Measurements from ENCODE around the gene ME3.

GRCh38 chr11:86537541-86538222 lies 134.7 kb downstream of the ME3 start:
- TF ChIP-seq CTCF (IDR thresholded peaks at IDR 0.05) = peak; percentile 23
- no peak for TF ChIP-seq TCF7L2 (IDR thresholded peaks at IDR 0.05; ENCODE audit: low read depth, low read length)
- TF ChIP-seq POLR2AphosphoS5 (IDR thresholded peaks at IDR 0.05; ENCODE audit: low read depth, low read length) = no peak
- no peak for TF ChIP-seq SIN3A (IDR thresholded peaks at IDR 0.05; ENCODE audit: borderline replicate concordance, insufficient read depth, low read depth, low read length)
- TF ChIP-seq, protein P1, sequence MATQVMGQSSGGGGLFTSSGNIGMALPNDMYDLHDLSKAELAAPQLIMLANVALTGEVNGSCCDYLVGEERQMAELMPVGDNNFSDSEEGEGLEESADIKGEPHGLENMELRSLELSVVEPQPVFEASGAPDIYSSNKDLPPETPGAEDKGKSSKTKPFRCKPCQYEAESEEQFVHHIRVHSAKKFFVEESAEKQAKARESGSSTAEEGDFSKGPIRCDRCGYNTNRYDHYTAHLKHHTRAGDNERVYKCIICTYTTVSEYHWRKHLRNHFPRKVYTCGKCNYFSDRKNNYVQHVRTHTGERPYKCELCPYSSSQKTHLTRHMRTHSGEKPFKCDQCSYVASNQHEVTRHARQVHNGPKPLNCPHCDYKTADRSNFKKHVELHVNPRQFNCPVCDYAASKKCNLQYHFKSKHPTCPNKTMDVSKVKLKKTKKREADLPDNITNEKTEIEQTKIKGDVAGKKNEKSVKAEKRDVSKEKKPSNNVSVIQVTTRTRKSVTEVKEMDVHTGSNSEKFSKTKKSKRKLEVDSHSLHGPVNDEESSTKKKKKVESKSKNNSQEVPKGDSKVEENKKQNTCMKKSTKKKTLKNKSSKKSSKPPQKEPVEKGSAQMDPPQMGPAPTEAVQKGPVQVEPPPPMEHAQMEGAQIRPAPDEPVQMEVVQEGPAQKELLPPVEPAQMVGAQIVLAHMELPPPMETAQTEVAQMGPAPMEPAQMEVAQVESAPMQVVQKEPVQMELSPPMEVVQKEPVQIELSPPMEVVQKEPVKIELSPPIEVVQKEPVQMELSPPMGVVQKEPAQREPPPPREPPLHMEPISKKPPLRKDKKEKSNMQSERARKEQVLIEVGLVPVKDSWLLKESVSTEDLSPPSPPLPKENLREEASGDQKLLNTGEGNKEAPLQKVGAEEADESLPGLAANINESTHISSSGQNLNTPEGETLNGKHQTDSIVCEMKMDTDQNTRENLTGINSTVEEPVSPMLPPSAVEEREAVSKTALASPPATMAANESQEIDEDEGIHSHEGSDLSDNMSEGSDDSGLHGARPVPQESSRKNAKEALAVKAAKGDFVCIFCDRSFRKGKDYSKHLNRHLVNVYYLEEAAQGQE (IDR thresholded peaks at IDR 0.05; ENCODE audit: insufficient read depth in 1 of 2, low read depth in 2 of 2, low read length in 1 of 2) = no peak
